Kidney (tissue), 14 donors: ENCODE measurements around the gene HLX. TPM values are rescaled to one million over a fixed set of nuclear protein-coding genes. Genes with fewer than 3 reads are reported as not detected.

Experiments used
- DNase-seq, 5 donors: peaks; one replicate each; pipeline ENCODE4 v3.0.0-alpha.2; 2013 to 2020
- FAIRE-seq: peaks from 2 replicates; lab custom pipeline; 2012; peaks lifted over from hg19 to GRCh38; lab: Jason Lieb, UNC
- H3K27ac ChIP-seq, 2 donors: one replicate each; pipeline ENCODE4 v1.7.0; 2013; ENCODE audit warnings: low read depth in 2 of 2, low read length in 2 of 2, inconsistent platforms in 1 of 2
- H3K27me3 ChIP-seq: one replicate; pipeline ENCODE4 v1.7.1; 2013; ENCODE audit warnings: low read length, inconsistent platforms; ENCODE audit not compliant: control insufficient read depth, insufficient read depth
- H3K36me3 ChIP-seq, 3 donors: one replicate each; pipeline versions ENCODE4 v1.7.0 to v1.7.1; 2013; ENCODE audit warnings: low read length in 3 of 3, control low read depth in 1 of 3, inconsistent platforms in 1 of 3; ENCODE audit not compliant: insufficient read depth in 3 of 3, control insufficient read depth in 2 of 3
- H3K4me1 ChIP-seq, 3 donors: one replicate each; pipeline versions ENCODE4 v1.7.0 to v1.7.1; 2013; ENCODE audit warnings: low read length in 3 of 3, inconsistent platforms in 1 of 3, low read depth in 1 of 3; ENCODE audit not compliant: control insufficient read depth in 2 of 3, insufficient read depth in 2 of 3
- H3K4me3 ChIP-seq, 3 donors: one replicate each; pipeline versions ENCODE4 v1.7.0 to v1.8.1; 2013; ENCODE audit warnings: low read length in 3 of 3, control low read depth in 1 of 3, inconsistent platforms in 1 of 3
- H3K9ac ChIP-seq, 3 donors: one replicate each; pipeline versions ENCODE4 v1.7.0 to v1.7.1; 2013; ENCODE audit warnings: low read length in 3 of 3, control low read depth in 1 of 3, inconsistent platforms in 1 of 3
- H3K9me3 ChIP-seq, 3 donors: one replicate each; pipeline versions ENCODE4 v1.7.0 to v1.7.1; 2013; ENCODE audit warnings: low read length in 3 of 3, control low read depth in 1 of 3, inconsistent platforms in 1 of 3; ENCODE audit not compliant: control insufficient read depth in 2 of 3, insufficient read depth in 1 of 3
- CTCF ChIP-seq: IDR thresholded peaks from 3 replicates; pipeline ENCODE4 v1.5.1; 2012; ENCODE audit warnings: mild to moderate bottlenecking, moderate library complexity, borderline replicate concordance; ENCODE audit not compliant: insufficient read depth; ENCODE audit errors: extremely low read depth
- intact Hi-C: fragments of 100-400 bp; cut with DNase I; formaldehyde crosslinking; loops from one replicate; pipeline ENCODE4 v1.11.1; 2022
- polyA plus RNA-seq: library from polyadenylated mRNA; stranded (reverse); fragments of 350-450 nt; fragmentation: Illumina TruSeq; extraction: RNeasy Lipid Tissue Mini Kit (QIAGEN cat#74804); gene quantifications from one replicate; pipeline ENCODE4 v1.2.3, GENCODE V29; 2014; ENCODE audit warnings: low read depth, low replicate concordance; ENCODE audit not compliant: insufficient read depth
- total RNA-seq: library from RNA; stranded (reverse); fragmentation: NEBNext Ultra II Directional; extraction: Animal tissue kit (Norgen Biotek cat#: 25700); gene quantifications from one replicate; pipeline ENCODE4 v1.2.1, GENCODE V29; 2021
- donor health status: control.
- donor health status: control.
- donor health status: control.
- donor health status: control.
- donor health status: control.
- donor health status: DM: yes; HTN: yes; CAD: no.
- donor health status: Normal renal cell carcinoma (clear cell type).

Gene HLX
- total and polyA plus RNA-seq, 2 donors from 2014 or later = 4.7 to 8.2 TPM

- no peak overlapping the region for H3K27ac ChIP-seq
- H3K4me1 ChIP-seq = peaks cover 0 to 2% (median 0%) of the 10 kb centered on the region in 3 donors
- no peak overlapping the region for H3K4me3 ChIP-seq
- peaks cover 82% of the 10 kb centered on the region for H3K27me3 ChIP-seq
- TF ChIP-seq CTCF = no peak
- H3K9ac ChIP-seq = no peak overlapping the region
- FAIRE-seq (no peak), DNase-seq (peak in 1 of 5 donors; percentile 54)
- H3K36me3 ChIP-seq = no peaks in the 10 kb centered on the region
- intact Hi-C loops = no loop called here
- H3K9me3 ChIP-seq = no peaks in the 10 kb centered on the region
These were observed 7.4 kb downstream of the HLX start for GRCh38 chr1:220886470-220887201.

- peaks cover 83% of the 10 kb centered on the region for H3K27me3 ChIP-seq
- H3K9me3 ChIP-seq = no peaks in the 10 kb centered on the region
- no peak for TF ChIP-seq CTCF
- no peaks in the 10 kb centered on the region for H3K36me3 ChIP-seq
- DNase-seq = no peak
- H3K4me3 ChIP-seq = no peak overlapping the region
- intact Hi-C loops = no loop called here
- no peak overlapping the region for H3K9ac ChIP-seq
- peaks cover 0 to 2% (median 0%) of the 10 kb centered on the region in 3 donors for H3K4me1 ChIP-seq
- FAIRE-seq = no peak
- no peak overlapping the region for H3K27ac ChIP-seq
These were observed 7.9 kb downstream of the HLX start for GRCh38 chr1:220887202-220887519.

GRCh38 chr1:220887520-220888416, 8.5 kb downstream of the HLX start:
- no peak for FAIRE-seq
- H3K4me1 ChIP-seq = peaks cover 0 to 2% (median 0%) of the 10 kb centered on the region in 3 donors
- H3K36me3 ChIP-seq = no peaks in the 10 kb centered on the region
- DNase-seq = peak in 4 of 5 donors; percentile 58 to 76 (median 62)
- no peak overlapping the region for H3K9ac ChIP-seq
- peaks cover 83% of the 10 kb centered on the region for H3K27me3 ChIP-seq
- H3K9me3 ChIP-seq = no peaks in the 10 kb centered on the region
- no peak overlapping the region for H3K4me3 ChIP-seq
- intact Hi-C loops = no loop called here
- no peak overlapping the region for H3K27ac ChIP-seq
- TF ChIP-seq CTCF = no peak
